Tibial artery (tissue), 4 donors: ENCODE results near the gene ADAM12.

Source experiments
- DNase-seq, 2 donors: peaks; one replicate each; pipeline ENCODE4 v3.0.0-alpha.2; 2019
- H3K27ac ChIP-seq, 2 donors: fragments of 200-600 bp; sonication (generic) in 1 of 2; 1 replicate in 1 of 2; 2 replicates in 1 of 2; pipeline ENCODE4 v1.5.1; 2018 to 2019; ENCODE audit warnings: mild to moderate bottlenecking in 1 of 2
- H3K27me3 ChIP-seq, 2 donors: fragments of 200-600 bp; sonication (generic) in 1 of 2; one replicate each; pipeline versions ENCODE4 v1.5.1 to v1.6.0; 2016 to 2019
- H3K36me3 ChIP-seq, 3 donors: fragments of 200-600 bp; sonication (generic) in 2 of 3; one replicate each; pipeline ENCODE4 v1.5.1; 2016 to 2019; ENCODE audit warnings: mild to moderate bottlenecking in 2 of 3
- H3K4me1 ChIP-seq, 4 donors: fragments of 200-600 bp; sonication (generic) in 2 of 4; 1 replicate in 3 of 4; 2 replicates in 1 of 4; pipeline ENCODE4 v1.5.1; 2016 to 2019
- H3K4me3 ChIP-seq, 2 donors: fragments of 200-600 bp; sonication (generic) in 1 of 2; 1 replicate in 1 of 2; 2 replicates in 1 of 2; pipeline ENCODE4 v1.5.1; 2018 to 2019; ENCODE audit warnings: mild to moderate bottlenecking in 2 of 2
- H3K9me3 ChIP-seq, 3 donors: fragments of 200-600 bp; sonication (generic) in 1 of 3; one replicate each; pipeline ENCODE4 v1.5.1; 2016 to 2019
- intact Hi-C: fragments of 100-400 bp; cut with DNase I; formaldehyde crosslinking; loops from one replicate; pipeline ENCODE4 v1.15.0; 2023; ENCODE audit warnings: low total_unique reads
- TF ChIP-seq, protein P1 (sequence below), 2 experiments: fragments of 200-600 bp in 1 of 2; fragments of 450-650 bp in 1 of 2; IDR thresholded peaks; one replicate each; pipeline ENCODE4 v1.5.1; 2017 to 2019; ENCODE audit warnings: antibody characterized with exemption in 2 of 2, mild to moderate bottlenecking in 1 of 2, moderate library complexity in 1 of 2

The ADAM12 gene

DNA sequence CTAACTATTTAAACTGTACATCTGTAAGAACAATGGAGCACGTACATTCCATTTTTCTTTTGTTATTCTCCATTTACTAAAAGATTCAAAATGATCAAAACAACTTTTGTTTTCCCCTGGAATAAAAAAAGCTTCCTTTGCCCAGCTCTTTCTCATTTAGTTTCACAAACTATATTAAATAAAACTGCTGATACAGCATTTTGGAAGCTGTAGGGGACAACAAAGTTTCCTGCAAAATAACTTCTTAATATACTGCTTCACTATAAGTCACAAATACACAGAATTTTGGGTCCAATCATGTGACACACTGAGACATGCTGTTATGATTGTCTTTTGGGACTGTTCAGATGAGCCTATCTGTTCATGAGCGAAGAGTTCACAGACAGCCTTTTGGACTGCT, 222.4 kb downstream of the ADAM12 start:
- TF ChIP-seq, protein P1, sequence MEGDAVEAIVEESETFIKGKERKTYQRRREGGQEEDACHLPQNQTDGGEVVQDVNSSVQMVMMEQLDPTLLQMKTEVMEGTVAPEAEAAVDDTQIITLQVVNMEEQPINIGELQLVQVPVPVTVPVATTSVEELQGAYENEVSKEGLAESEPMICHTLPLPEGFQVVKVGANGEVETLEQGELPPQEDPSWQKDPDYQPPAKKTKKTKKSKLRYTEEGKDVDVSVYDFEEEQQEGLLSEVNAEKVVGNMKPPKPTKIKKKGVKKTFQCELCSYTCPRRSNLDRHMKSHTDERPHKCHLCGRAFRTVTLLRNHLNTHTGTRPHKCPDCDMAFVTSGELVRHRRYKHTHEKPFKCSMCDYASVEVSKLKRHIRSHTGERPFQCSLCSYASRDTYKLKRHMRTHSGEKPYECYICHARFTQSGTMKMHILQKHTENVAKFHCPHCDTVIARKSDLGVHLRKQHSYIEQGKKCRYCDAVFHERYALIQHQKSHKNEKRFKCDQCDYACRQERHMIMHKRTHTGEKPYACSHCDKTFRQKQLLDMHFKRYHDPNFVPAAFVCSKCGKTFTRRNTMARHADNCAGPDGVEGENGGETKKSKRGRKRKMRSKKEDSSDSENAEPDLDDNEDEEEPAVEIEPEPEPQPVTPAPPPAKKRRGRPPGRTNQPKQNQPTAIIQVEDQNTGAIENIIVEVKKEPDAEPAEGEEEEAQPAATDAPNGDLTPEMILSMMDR (IDR thresholded peaks at IDR 0.05), result no peak
- Histone ChIP-seq H3K4me3 (no peak overlapping the region), H3K9me3 (no peaks in the 10 kb centered on the region), H3K36me3 (no peaks in the 10 kb centered on the region), H3K27ac (no peak overlapping the region), H3K4me1 (peaks cover 0 to 11% (median 5%) of the 10 kb centered on the region in 4 donors), H3K27me3 (no peaks in the 10 kb centered on the region)
- intact Hi-C loops, result no loop called here
- DNase-seq, result no peak

DNA sequence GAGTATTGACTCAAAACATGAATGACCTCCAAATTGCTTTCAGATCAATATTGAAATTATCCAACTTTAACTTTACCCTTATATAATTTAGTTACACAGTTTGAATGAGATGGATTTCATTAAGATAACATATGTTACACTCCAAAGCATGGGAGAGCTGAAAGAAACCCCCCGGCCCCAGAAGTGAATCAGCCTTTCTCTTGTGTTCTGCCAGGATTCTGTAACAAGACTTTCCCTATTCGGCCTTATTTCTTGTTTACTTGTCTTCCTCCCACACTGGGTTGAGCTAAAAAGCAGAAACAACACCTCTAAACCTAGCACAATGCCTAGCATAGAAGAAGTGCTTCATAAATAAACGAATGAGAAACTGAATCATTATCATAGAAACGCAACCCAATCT, 224.8 kb downstream of the ADAM12 start:
- intact Hi-C loops, result no loop called here
- H3K4me3 ChIP-seq, result no peak overlapping the region

DNA sequence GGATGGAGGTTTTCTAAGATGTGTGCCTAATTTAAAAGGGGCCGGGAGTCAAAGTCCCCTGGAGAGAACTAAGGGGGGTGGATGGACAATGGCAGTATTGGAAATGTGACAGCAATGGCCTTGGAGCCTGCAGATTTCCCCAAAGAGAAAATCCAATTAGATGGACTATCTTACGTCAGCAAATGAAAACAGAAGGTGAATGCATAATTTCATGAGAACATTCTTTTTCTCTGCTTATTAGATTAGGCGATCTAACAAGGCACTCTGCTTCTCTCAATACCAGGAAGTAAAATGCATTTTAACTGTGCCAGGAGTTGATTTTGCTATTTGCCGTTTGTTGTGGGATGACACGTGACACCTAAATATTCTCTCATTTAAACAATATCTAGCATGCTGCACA, 226.6 kb downstream of the ADAM12 start:
- intact Hi-C loops, result no loop called here
- no peaks in the 10 kb centered on the region for H3K4me1 ChIP-seq
- no peak overlapping the region for H3K27ac ChIP-seq
- H3K27me3 ChIP-seq, result no peaks in the 10 kb centered on the region
- H3K9me3 ChIP-seq, result no peaks in the 10 kb centered on the region
- H3K36me3 ChIP-seq, result no peaks in the 10 kb centered on the region
- DNase-seq, result no peak
- H3K4me3 ChIP-seq, result no peak overlapping the region
- TF ChIP-seq, protein P1 (IDR thresholded peaks at IDR 0.05), result no peak

More for the DNA sequence above, 224.8 kb downstream of the ADAM12 start:
- TF ChIP-seq, protein P1 (IDR thresholded peaks at IDR 0.05), result no peak
- no peaks in the 10 kb centered on the region for H3K36me3 ChIP-seq
- no peak overlapping the region for H3K27ac ChIP-seq
- no peaks in the 10 kb centered on the region for H3K27me3 ChIP-seq
- H3K9me3 ChIP-seq, result no peaks in the 10 kb centered on the region
- no peak for DNase-seq
- no peaks in the 10 kb centered on the region for H3K4me1 ChIP-seq

DNA sequence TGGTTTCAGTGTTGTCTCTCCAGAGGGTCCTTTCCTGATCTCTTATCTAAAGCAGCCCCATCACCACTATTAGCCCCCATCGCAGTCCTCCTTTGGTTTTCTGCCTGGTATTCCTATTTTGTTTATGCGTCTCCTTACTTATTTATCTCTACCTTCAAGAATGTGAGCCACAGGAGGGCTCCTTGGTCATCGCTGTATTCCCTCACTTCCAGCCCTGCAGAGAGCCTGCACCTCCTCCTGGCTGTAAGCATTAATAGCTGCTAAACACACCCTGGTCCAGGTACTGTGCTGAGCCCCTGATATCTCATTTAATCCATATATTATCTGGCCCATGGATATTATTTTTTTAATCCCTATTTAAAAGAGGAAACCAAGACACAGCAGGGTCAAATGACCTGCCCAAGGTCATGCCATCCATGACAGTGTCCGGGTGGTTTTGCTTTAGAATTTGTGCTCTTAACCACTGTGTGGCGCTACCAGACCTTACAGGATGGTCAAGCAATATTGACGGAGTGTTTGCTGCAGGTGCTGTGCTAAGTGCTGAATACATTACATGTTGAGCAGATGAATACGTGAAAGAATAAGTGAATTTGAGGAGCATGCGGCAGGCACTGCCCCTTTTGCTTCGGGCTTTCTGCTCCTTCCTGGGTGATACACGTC, 227.2 kb downstream of the ADAM12 start:
- Histone ChIP-seq H3K27me3 (no peaks in the 10 kb centered on the region), H3K27ac (no peak overlapping the region), H3K4me3 (no peak overlapping the region), H3K36me3 (no peaks in the 10 kb centered on the region), H3K9me3 (no peaks in the 10 kb centered on the region), H3K4me1 (no peaks in the 10 kb centered on the region)
- DNase-seq, result no peak
- intact Hi-C loops, result no loop called here
- TF ChIP-seq, protein P1 (IDR thresholded peaks at IDR 0.05), result no peak

DNA sequence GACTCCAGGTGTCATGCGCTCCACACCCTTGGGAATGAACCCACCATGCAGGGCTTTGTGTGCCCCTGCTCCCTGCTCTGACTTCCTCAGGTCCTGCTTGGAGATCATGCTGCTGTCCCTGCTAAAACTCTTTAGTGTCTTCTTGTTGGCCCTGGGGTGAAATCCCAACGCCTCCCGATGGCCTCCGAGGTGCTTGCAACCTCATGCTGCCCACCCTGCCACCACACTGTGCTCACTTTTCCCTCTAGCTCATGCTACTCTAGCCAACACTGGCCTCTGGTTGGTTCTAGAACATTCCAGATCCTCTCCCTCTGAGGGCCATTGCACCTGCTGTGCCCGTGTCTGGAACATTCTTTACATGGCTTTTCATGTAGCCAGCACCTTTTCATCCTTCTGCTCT, 227.7 kb downstream of the ADAM12 start:
- TF ChIP-seq, protein P1 (IDR thresholded peaks at IDR 0.05), result no peak
- no peaks in the 10 kb centered on the region for H3K9me3 ChIP-seq
- no peak overlapping the region for H3K27ac ChIP-seq
- no peak for DNase-seq
- intact Hi-C loops, result no loop called here
- H3K27me3 ChIP-seq, result no peaks in the 10 kb centered on the region
- no peaks in the 10 kb centered on the region for H3K36me3 ChIP-seq
- no peaks in the 10 kb centered on the region for H3K4me1 ChIP-seq
- no peak overlapping the region for H3K4me3 ChIP-seq
